NCI-H524 (cell line): ENCODE results near the gene CACNA2D3.

Experiments used
- DNase-seq, 2 experiments: peaks; one replicate each; lab custom pipeline; 2025; lab: John Stamatoyannopoulos, UW

CACNA2D3 gene

DNA sequence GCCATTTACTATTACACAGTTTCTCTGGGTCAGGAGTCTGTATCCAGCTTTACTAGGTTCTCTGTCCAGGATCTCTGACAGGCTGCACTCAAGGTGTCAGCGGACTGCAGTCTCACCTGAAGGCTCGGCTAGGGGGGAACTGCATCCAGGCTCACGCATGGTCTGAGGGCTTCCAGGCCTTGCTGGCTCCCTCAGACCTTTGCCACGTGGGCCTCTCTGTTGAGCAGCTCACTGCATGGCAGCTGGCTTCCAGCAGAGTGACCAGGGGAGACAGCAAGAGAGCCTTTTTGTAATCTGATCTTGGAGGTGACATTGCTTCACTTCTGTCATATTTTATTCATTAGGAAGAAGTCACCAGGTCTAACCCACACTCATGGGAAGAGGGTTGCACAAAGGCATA is 152.3 kb downstream of the CACNA2D3 start:
- peak in 1 of 2 experiments; percentile 15 for DNase-seq

DNA sequence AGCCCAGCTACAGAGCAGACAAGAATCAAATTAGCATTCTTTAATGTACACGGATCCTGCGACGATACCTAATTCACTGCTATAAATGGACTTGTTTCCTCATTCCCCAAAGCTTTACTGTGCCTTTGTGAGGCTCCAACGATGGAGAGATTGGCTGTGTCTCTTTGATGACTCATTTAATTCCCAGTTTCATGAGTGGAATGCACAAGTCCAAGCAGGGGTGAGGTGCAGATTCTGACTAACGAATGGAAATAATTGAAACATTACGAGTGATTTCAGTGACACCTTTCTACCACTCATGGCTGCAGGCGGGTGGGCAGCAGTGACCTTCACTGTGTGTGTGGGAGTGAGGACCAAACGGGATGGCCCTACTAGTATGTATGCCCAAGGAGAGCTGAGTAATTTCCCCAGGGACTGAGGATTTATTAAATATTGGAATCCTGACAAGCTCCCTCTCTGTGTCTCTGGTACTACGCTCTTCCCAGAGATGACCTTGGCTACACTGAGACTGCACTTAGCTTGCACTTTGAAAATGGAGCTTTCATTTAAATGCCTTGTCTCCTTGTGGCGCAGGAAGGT is 156.7 kb downstream of the CACNA2D3 start:
- no peak for DNase-seq

GRCh38 chr3:54283470-54283869 is 161.1 kb downstream of the CACNA2D3 start:
- no peak for DNase-seq

DNA sequence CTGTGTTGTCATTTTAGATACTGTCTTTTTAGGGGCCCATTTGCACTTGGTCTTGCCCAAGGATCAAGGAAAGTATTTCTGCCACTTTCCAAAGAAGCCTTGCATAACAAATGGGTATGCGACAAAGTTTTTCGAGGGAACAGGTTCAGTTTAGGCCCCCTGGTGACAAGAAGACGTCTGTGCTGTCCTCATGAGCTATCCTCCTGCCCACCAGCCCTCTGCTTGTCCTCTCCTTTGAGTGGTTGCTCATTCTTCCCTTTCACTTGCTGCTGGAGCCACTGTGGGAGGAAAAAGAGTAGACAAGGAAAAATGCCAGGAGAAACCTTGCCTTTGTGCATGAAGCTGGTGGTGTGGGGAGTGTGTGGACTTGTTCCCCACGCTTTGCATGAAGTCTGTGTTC is 171.9 kb downstream of the CACNA2D3 start:
- DNase-seq: peak in 1 of 2 experiments; percentile 2

GRCh38 chr3:54296531-54296930 is 174.2 kb downstream of the CACNA2D3 start:
- DNase-seq: no peak

GRCh38 chr3:54299169-54299935 is 177.0 kb downstream of the CACNA2D3 start:
- no peak for DNase-seq

GRCh38 chr3:54303517-54304375 is 181.4 kb downstream of the CACNA2D3 start:
- no peak for DNase-seq

GRCh38 chr3:54304877-54305276 is 182.5 kb downstream of the CACNA2D3 start:
- DNase-seq: no peak

- no peak for DNase-seq
These were observed 183.2 kb downstream of the CACNA2D3 start for GRCh38 chr3:54305409-54306099.

GRCh38 chr3:54307566-54308180 is 185.3 kb downstream of the CACNA2D3 start:
- DNase-seq: peak; percentile 46 to 82

DNA sequence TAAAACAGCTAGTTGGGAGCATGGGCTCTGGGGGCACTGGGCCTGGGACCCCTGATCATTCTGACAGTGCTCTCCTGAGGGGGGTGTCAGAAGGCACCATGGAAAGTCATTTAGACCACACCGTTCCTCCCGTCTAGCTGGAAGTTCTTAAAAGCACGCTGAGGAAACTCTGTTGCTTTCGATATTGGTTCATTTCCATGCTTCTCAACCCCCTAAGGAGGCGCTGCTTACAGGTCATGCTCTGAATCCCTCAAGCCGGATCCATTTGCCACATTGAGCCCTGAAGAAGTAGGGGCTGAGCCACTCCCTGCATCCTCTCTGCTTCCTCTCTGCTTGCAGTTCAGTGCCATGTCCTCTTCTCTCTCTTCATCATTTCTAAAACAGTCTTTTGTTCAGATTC is 187.2 kb downstream of the CACNA2D3 start:
- DNase-seq: no peak

DNA sequence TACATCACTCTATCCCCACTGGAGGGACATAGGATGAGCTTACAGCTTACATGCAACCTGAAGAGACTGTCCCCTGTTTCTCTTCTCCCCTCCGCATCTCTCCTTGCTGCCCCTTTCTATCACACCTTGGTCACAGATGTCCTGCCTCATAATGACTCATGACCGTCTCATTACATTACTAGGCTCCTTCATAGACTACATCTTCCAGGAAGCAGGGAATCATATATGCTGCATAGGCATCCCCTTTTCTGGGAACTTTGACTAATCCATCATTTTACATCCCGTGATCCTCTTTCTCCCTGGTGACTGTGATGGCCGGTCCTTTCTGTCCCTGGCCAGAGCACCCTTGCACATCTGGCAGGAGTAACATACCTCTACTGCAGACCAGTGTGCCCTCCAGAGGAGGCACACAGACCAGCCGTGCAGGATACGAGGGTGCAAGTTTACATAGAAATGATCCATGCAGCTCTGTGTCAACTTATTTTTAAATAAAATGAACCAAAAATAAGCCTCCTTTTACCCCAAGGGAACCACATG is 188.9 kb downstream of the CACNA2D3 start:
- no peak for DNase-seq

- DNase-seq: no peak
These were observed 190.0 kb downstream of the CACNA2D3 start for GRCh38 chr3:54312156-54312899.

DNA sequence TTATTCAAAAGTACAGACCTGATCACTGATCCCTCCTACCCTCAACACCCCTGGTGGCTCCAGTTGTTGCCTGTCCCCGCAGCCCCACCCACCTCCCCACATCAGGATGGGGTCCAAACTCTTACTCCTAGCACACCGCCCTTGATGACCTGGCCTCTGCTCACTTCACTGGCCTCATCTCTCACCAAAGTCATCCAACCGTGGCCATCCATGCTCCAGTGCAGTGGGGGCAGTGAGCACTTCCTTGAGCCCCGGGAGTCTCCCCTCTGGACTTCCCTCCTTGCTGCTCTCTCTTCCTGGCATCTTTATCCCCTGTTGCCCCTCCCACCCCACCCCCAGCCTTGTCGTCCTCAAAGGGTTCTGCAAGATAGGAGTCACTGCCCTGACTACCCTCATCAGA is 191.1 kb downstream of the CACNA2D3 start:
- DNase-seq: no peak

- DNase-seq: no peak
These were observed 199.2 kb downstream of the CACNA2D3 start for GRCh38 chr3:54321520-54321919.

- no peak for DNase-seq
These were observed 200.0 kb downstream of the CACNA2D3 start for GRCh38 chr3:54322354-54322753.

DNA sequence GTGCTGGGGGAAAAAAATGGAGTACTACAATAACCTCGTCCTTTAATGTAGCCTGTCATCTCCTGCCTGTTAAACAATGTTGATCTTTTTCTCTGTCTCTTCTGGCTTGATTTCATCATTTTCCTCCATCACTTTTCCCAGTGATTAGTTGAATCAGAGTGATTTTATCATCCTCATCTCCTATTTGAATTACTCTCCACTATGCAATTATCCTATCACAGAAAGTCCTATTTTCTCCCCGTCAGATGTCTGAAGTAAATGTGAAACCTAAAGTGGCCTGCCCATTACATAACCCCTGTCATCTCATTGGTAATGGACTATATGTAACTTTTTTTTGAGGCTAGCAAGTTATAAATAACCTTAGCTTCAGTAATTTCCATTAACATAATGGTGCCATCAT is 201.8 kb downstream of the CACNA2D3 start:
- DNase-seq: no peak

- DNase-seq: no peak
These were observed 204.6 kb downstream of the CACNA2D3 start for GRCh38 chr3:54326951-54327350.

DNA sequence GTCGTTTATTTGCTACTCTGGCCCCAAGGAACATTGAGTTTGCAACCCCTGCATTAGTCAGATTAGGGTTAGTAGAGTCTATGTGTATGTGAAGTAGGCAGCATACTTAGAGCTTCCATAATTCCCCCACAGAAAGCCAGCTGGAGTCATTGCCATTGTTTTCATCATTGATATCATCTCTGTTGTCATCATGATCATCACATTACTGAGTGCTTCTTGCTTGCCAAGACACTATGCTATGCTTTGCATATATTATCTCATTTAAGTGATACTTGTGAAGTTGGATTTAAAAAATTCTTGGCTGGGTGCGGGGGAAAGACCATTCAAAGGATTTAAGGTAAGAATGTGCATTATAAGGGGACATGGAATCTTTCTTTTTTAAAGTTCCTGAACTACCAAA is 209.0 kb downstream of the CACNA2D3 start:
- no peak for DNase-seq

GRCh38 chr3:54337846-54338245 is 215.5 kb downstream of the CACNA2D3 start:
- no peak for DNase-seq

GRCh38 chr3:54339608-54340007 is 217.3 kb downstream of the CACNA2D3 start:
- no peak for DNase-seq
